22Rv1 (cell line): ENCODE data around the gene H19.

Experiments
- H3K27ac ChIP-seq: fragments of 450-650 bp; 2 replicates; pipeline ENCODE4 v1.5.1; 2017
- CTCF ChIP-seq: fragments of 450-650 bp; IDR thresholded peaks from 2 replicates; pipeline ENCODE4 v1.5.1; 2017; ENCODE audit warnings: mild to moderate bottlenecking
- ZFX ChIP-seq: fragments of 450-650 bp; IDR thresholded peaks from 2 replicates; pipeline ENCODE4 v1.6.1; 2017; ENCODE audit warnings: antibody characterized with exemption, borderline replicate concordance

Gene H19

GRCh38 chr11:1959786-1960185 is 37.9 kb downstream of the H19 start:
- no peak for TF ChIP-seq CTCF
- H3K27ac ChIP-seq = no peak overlapping the region

GRCh38 chr11:1958367-1958766 is 39.3 kb downstream of the H19 start:
- TF ChIP-seq CTCF (no peak), ZFX (no peak)

GRCh38 chr11:1953489-1954266 is 44.0 kb downstream of the H19 start:
- TF ChIP-seq ZFX (no peak), CTCF (no peak)

More at GRCh38 chr11:1958367-1958766, 39.3 kb downstream of the H19 start:
- H3K27ac ChIP-seq = no peak overlapping the region

GRCh38 chr11:1952806-1953482 is 44.7 kb downstream of the H19 start:
- H3K27ac ChIP-seq = no peak overlapping the region
- no peak for TF ChIP-seq CTCF
- no peak for TF ChIP-seq ZFX

More at GRCh38 chr11:1953489-1954266, 44.0 kb downstream of the H19 start:
- H3K27ac ChIP-seq = no peak overlapping the region

GRCh38 chr11:1949922-1950321 is 47.7 kb downstream of the H19 start:
- TF ChIP-seq ZFX (no peak), CTCF (no peak)
- H3K27ac ChIP-seq = no peak overlapping the region

- H3K27ac ChIP-seq = no peak overlapping the region
- TF ChIP-seq CTCF (no peak), ZFX (no peak)
Measured at GRCh38 chr11:1949302-1949701, 48.3 kb downstream of the H19 start.

GRCh38 chr11:1948389-1948788 is 49.3 kb downstream of the H19 start:
- TF ChIP-seq ZFX (no peak), CTCF (no peak)
- no peak overlapping the region for H3K27ac ChIP-seq
